Adrenal gland (tissue), 12 donors: Measurements from ENCODE around the gene FNBP1. TPM values are rescaled to one million over a fixed set of nuclear protein-coding genes. Genes with fewer than 3 reads are reported as not detected.

ENCODE experiments used
- DNase-seq, 7 donors: peaks; one replicate each; pipeline ENCODE4 v3.0.0-alpha.2; 2019 to 2020
- H3K27ac ChIP-seq, 5 donors: fragments of 200-600 bp; sonication (generic) in 4 of 5; 1 replicate in 3 of 5; 2 replicates in 2 of 5; pipeline versions ENCODE4 v1.5.1 to v1.8.0; 2016 to 2020; ENCODE audit warnings: mild to moderate bottlenecking in 1 of 5
- H3K27me3 ChIP-seq: fragments of 200-600 bp; 2 replicates; pipeline ENCODE4 v1.8.0; 2021
- H3K36me3 ChIP-seq, 2 donors: fragments of 200-600 bp; replicated peaks in 1 of 2; 1 replicate in 1 of 2; 2 replicates in 1 of 2; pipeline versions ENCODE4 v1.5.1 to v1.8.0; 2018 to 2022
- H3K4me1 ChIP-seq, 2 donors: fragments of 200-600 bp; replicated peaks in 1 of 2; 1 replicate in 1 of 2; 2 replicates in 1 of 2; pipeline versions ENCODE4 v1.5.1 to v1.8.0; 2018 to 2021
- H3K4me3 ChIP-seq, 4 donors: fragments of 200-600 bp; sonication (generic) in 3 of 4; one replicate each; pipeline ENCODE4 v1.5.1; 2016 to 2018
- H3K9me3 ChIP-seq, 3 donors: fragments of 200-600 bp; sonication (generic) in 1 of 3; replicated peaks in 1 of 3; 1 replicate in 2 of 3; 2 replicates in 1 of 3; pipeline versions ENCODE4 v1.5.1 to v1.8.0; 2016 to 2021
- CTCF ChIP-seq, 6 experiments: fragments of 450-650 bp in 4 of 6; fragments of 200-600 bp in 2 of 6; sonication (generic) in 1 of 6; IDR thresholded peaks; 1 replicate in 5 of 6; 2 replicates in 1 of 6; pipeline versions ENCODE4 v1.5.1 to v1.8.0; 2016 to 2021; ENCODE audit warnings: antibody characterized with exemption in 6 of 6, mild to moderate bottlenecking in 2 of 6, moderate library complexity in 1 of 6
- POLR2A ChIP-seq, 2 donors: fragments of 450-650 bp; IDR thresholded peaks; one replicate each; pipeline ENCODE4 v1.6.1; 2017; ENCODE audit warnings: antibody characterized with exemption in 2 of 2, mild to moderate bottlenecking in 2 of 2, moderate library complexity in 1 of 2
- WGBS, 4 donors: extraction: QIAGEN DNeasy Blood & Tissue Kit in 2 of 4; methylation state at CpG; one replicate each; pipeline versions ENCODE4 v1.1.5 to v1.1.7; 2013 to 2017; 5-methylcytosine and 5-hydroxymethylcytosine counted together
- intact Hi-C, 2 donors: fragments of 100-400 bp; cut with DNase I; formaldehyde crosslinking; loops; one replicate each; pipeline versions ENCODE4 v1.14.1 to v1.15.0; 2022 to 2023
- polyA plus RNA-seq, 3 donors: library from polyadenylated mRNA; stranded (reverse); fragments of 200-250 nt in 2 of 3; fragments of 350-450 nt in 1 of 3; fragmentation: Illumina TruSeq in 1 of 3; extraction: RNeasy Lipid Tissue Mini Kit (QIAGEN cat#74804) in 1 of 3; gene quantifications; one replicate each; pipeline ENCODE4 v1.2.3, GENCODE V29; 2013 to 2014
- total RNA-seq, 9 donors: library from RNA; depleted of rRNA in 4 of 9; stranded (reverse); fragments of >200 nt in 4 of 9; fragments of 120-200 nt in 1 of 9; fragmentation: NEBNext Ultra II Directional in 1 of 9; extraction: Animal tissue kit (Norgen Biotek cat#: 25700) in 1 of 9; gene quantifications; one replicate each; pipeline versions ENCODE4 v1.1.0 to v1.2.4, GENCODE V29; 2013 to 2023
- donor health status: healthy with polysubstance abuse.
- donor health status: Bipolar disorder and iron deficiency.
- donor health status: DM: yes; HTN: yes; CAD: no.
- donor health status: DM: no; HTN: no; CAD: no.
- donor health status: DM: no; HTN: no; CAD: no.
- donor health status: DM: yes; HTN: yes; CAD: no.

FNBP1 gene
- total and polyA plus RNA-seq, 12 donors: 15.3 to 40.4 (median 24.0) TPM

GRCh38 chr9:130026583-130027340, 16.2 kb downstream of the FNBP1 start:
- WGBS, 4 donors: 83 to 94% (median 87%) methylated on average over 2 of the region's 2 CpGs
- intact Hi-C loops: no loop called here
- no peaks in the 10 kb centered on the region for H3K36me3 ChIP-seq
- peak in 1 of 7 donors; percentile 11 for DNase-seq
- TF ChIP-seq CTCF (IDR thresholded peaks at IDR 0.05) (no peak), POLR2A (IDR thresholded peaks at IDR 0.05) (no peak)
- no peaks in the 10 kb centered on the region for H3K9me3 ChIP-seq
- no peak overlapping the region for H3K4me3 ChIP-seq
- H3K27ac ChIP-seq: no peak overlapping the region
- no peaks in the 10 kb centered on the region for H3K27me3 ChIP-seq
- H3K4me1 ChIP-seq: peaks cover 5 to 30% of the 10 kb centered on the region in 2 donors

- no peaks in the 10 kb centered on the region for H3K27me3 ChIP-seq
- TF ChIP-seq POLR2A (IDR thresholded peaks at IDR 0.05) (no peak), CTCF (IDR thresholded peaks at IDR 0.05) (no peak)
- no peak overlapping the region for H3K27ac ChIP-seq
- H3K9me3 ChIP-seq: no peaks in the 10 kb centered on the region
- intact Hi-C loops: no loop called here
- H3K4me1 ChIP-seq: peaks cover 0 to 34% of the 10 kb centered on the region in 2 donors
- no peak overlapping the region for H3K4me3 ChIP-seq
- 77 to 90% (median 88%) methylated on average over 4 to 5 of the region's 5 CpGs for WGBS, 4 donors
- no peak for DNase-seq
- H3K36me3 ChIP-seq: no peaks in the 10 kb centered on the region
Measured at GRCh38 chr9:130024597-130024994, 18.4 kb downstream of the FNBP1 start.

GRCh38 chr9:130023994-130024596, 18.9 kb downstream of the FNBP1 start:
- peaks cover 0 to 29% of the 10 kb centered on the region in 2 donors for H3K4me1 ChIP-seq
- H3K4me3 ChIP-seq: no peak overlapping the region
- peak in 1 of 7 donors; percentile 14 for DNase-seq
- whole genome bisulfite sequencing, 4 donors: 94 to 98% (median 96%) methylated on average over 3 of the region's 3 CpGs
- H3K27ac ChIP-seq: no peak overlapping the region
- no peak for TF ChIP-seq CTCF (IDR thresholded peaks at IDR 0.05)
- TF ChIP-seq POLR2A (IDR thresholded peaks at IDR 0.05): no peak
- no peaks in the 10 kb centered on the region for H3K27me3 ChIP-seq
- H3K36me3 ChIP-seq: no peaks in the 10 kb centered on the region
- H3K9me3 ChIP-seq: no peaks in the 10 kb centered on the region
- intact Hi-C loops: no loop called here

- H3K4me3 ChIP-seq: no peak overlapping the region
- H3K36me3 ChIP-seq: no peaks in the 10 kb centered on the region
- peak in 1 of 7 donors; percentile 41 for DNase-seq
- H3K27ac ChIP-seq: no peak overlapping the region
- peaks cover 0 to 24% of the 10 kb centered on the region in 2 donors for H3K4me1 ChIP-seq
- intact Hi-C loops: no loop called here
- TF ChIP-seq POLR2A (IDR thresholded peaks at IDR 0.05) (no peak), CTCF (IDR thresholded peaks at IDR 0.05) (no peak)
- H3K9me3 ChIP-seq: no peaks in the 10 kb centered on the region
- WGBS, 4 donors: 75 to 89% (median 81%) methylated on average over 7 of the region's 7 CpGs
- H3K27me3 ChIP-seq: no peaks in the 10 kb centered on the region
Measured at GRCh38 chr9:130023144-130023787, 19.7 kb downstream of the FNBP1 start.
